OCI-LY1 (cell line): ENCODE results near the gene GPRIN3.

Source experiments
- H2AFZ ChIP-seq: fragments of 200-600 bp; sonication (generic), shearing (Covaris generic); 2 replicates; pipeline ENCODE4 v1.6.0; 2014; ENCODE audit warnings: antibody characterized with exemption, mild to moderate bottlenecking, low read length
- H3F3A ChIP-seq: fragments of 200-600 bp; sonication (generic), shearing (Covaris generic); 2 replicates; pipeline ENCODE4 v1.6.0; 2014; ENCODE audit warnings: mild to moderate bottlenecking, antibody characterized with exemption, low read length, moderate library complexity; ENCODE audit not compliant: insufficient read depth
- H3K27ac ChIP-seq: fragments of 200-600 bp; sonication (generic); 2 replicates; pipeline ENCODE4 v1.5.1; 2014; ENCODE audit warnings: low read length, mixed run types, mild to moderate bottlenecking, low read depth; ENCODE audit not compliant: poor library complexity, severe bottlenecking
- H3K27me3 ChIP-seq: fragments of 200-600 bp; sonication (generic); 2 replicates; pipeline ENCODE4 v1.6.0; 2014; ENCODE audit warnings: antibody characterized with exemption, mild to moderate bottlenecking, low read length, moderate library complexity; ENCODE audit not compliant: insufficient read depth
- H3K36me3 ChIP-seq: fragments of 200-600 bp; sonication (generic); 2 replicates; pipeline ENCODE4 v1.6.1; 2014; ENCODE audit warnings: mild to moderate bottlenecking, antibody characterized with exemption, low read length, moderate library complexity, mixed read lengths; ENCODE audit not compliant: insufficient read depth
- H3K4me1 ChIP-seq: fragments of 200-600 bp; sonication (generic); 2 replicates; pipeline ENCODE4 v1.5.1; 2014; ENCODE audit warnings: mild to moderate bottlenecking, low read length, moderate library complexity; ENCODE audit not compliant: insufficient read depth, severe bottlenecking
- H3K4me2 ChIP-seq: fragments of 200-600 bp; sonication (generic), shearing (Covaris generic); 2 replicates; pipeline ENCODE4 v1.6.1; 2014; ENCODE audit warnings: low read length
- H3K4me3 ChIP-seq: fragments of 200-600 bp; sonication (generic); 2 replicates; pipeline ENCODE4 v1.5.1; 2014; ENCODE audit warnings: low read length, low read depth, mild to moderate bottlenecking, mixed read lengths; ENCODE audit not compliant: poor library complexity, severe bottlenecking
- H3K79me2 ChIP-seq: fragments of 200-600 bp; shearing (Covaris generic); 2 replicates; pipeline ENCODE4 v1.6.1; 2016; ENCODE audit warnings: mixed run types, low read length, mixed read lengths; ENCODE audit not compliant: insufficient read depth
- H3K9ac ChIP-seq: fragments of 200-600 bp; sonication (generic), shearing (Covaris generic); 2 replicates; pipeline ENCODE4 v1.6.1; 2014; ENCODE audit warnings: mild to moderate bottlenecking, low read length, mixed read lengths
- H3K9me2 ChIP-seq: fragments of 200-600 bp; sonication (generic), shearing (Covaris generic); 2 replicates; pipeline ENCODE4 v1.6.1; 2014; ENCODE audit warnings: low read depth, mild to moderate bottlenecking, low read length, mixed read lengths
- H3K9me3 ChIP-seq: fragments of 200-600 bp; shearing (Covaris generic); 2 replicates; pipeline ENCODE4 v1.6.1; 2014; ENCODE audit warnings: low read length, mixed read lengths
- H4K20me1 ChIP-seq: fragments of 200-600 bp; sonication (generic), shearing (Covaris generic); 2 replicates; pipeline ENCODE4 v1.6.0; 2016; ENCODE audit warnings: mild to moderate bottlenecking, low read length; ENCODE audit not compliant: insufficient read depth
- EZH2 ChIP-seq: fragments of 200-600 bp; sonication (generic), shearing (Covaris generic); IDR thresholded peaks from 2 replicates; pipeline ENCODE4 v1.8.0; 2017; ENCODE audit warnings: borderline replicate concordance, mixed run types, mild to moderate bottlenecking, antibody characterized with exemption, low read length, moderate library complexity, mixed read lengths
- TF ChIP-seq, protein P1 (sequence below): fragments of 200-600 bp; sonication (generic), shearing (Covaris generic); IDR thresholded peaks from 2 replicates; pipeline ENCODE4 v1.5.1; 2017; ENCODE audit warnings: mild to moderate bottlenecking, antibody characterized with exemption, low read length, moderate library complexity, mixed read lengths

GPRIN3 gene

DNA sequence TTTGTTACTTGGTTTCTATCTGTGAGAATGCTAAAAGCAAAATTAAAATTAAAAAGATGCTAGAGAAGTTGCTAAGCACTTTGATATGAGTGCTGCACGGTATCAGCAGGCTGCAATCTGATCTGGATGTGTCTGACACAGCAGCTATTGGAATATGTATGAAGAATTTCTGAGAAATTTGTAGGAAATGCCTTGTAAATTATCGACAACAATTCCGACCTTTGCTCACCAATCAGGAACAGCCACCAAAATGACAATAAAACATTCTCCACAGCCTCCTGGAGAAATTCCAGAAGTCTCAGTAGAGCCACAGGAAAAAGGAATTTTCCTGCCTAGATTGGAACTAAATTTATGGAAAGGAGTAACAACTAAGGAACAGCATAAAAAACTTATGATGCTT, 113.8 kb downstream of the GPRIN3 start:
- H3K79me2 ChIP-seq: no peaks in the 10 kb centered on the region
- no peaks in the 10 kb centered on the region for H3K4me1 ChIP-seq
- H2AFZ ChIP-seq: no peak overlapping the region

More for the DNA sequence above, 113.8 kb downstream of the GPRIN3 start:
- H3K4me3 ChIP-seq: no peak overlapping the region
- no peaks in the 10 kb centered on the region for H3K36me3 ChIP-seq
- H3K9me3 ChIP-seq: no peaks in the 10 kb centered on the region
- no peak overlapping the region for H3K27ac ChIP-seq
- no peak for TF ChIP-seq EZH2
- TF ChIP-seq, protein P1, sequence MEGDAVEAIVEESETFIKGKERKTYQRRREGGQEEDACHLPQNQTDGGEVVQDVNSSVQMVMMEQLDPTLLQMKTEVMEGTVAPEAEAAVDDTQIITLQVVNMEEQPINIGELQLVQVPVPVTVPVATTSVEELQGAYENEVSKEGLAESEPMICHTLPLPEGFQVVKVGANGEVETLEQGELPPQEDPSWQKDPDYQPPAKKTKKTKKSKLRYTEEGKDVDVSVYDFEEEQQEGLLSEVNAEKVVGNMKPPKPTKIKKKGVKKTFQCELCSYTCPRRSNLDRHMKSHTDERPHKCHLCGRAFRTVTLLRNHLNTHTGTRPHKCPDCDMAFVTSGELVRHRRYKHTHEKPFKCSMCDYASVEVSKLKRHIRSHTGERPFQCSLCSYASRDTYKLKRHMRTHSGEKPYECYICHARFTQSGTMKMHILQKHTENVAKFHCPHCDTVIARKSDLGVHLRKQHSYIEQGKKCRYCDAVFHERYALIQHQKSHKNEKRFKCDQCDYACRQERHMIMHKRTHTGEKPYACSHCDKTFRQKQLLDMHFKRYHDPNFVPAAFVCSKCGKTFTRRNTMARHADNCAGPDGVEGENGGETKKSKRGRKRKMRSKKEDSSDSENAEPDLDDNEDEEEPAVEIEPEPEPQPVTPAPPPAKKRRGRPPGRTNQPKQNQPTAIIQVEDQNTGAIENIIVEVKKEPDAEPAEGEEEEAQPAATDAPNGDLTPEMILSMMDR: no peak
- no peaks in the 10 kb centered on the region for H3F3A ChIP-seq
- H4K20me1 ChIP-seq: no peaks in the 10 kb centered on the region
- H3K27me3 ChIP-seq: no peaks in the 10 kb centered on the region
- H3K9ac ChIP-seq: no peak overlapping the region
- no peaks in the 10 kb centered on the region for H3K9me2 ChIP-seq
- no peak overlapping the region for H3K4me2 ChIP-seq
